LNCaP clone FGC (cell line): ENCODE results near the gene MRNIP.

ENCODE experiments used
- DNase-seq: peaks from one replicate; pipeline ENCODE4 v3.0.0-alpha.2; 2011; ENCODE audit warnings: low read depth
- H3K4me3 ChIP-seq: 2 replicates; pipeline ENCODE4 v1.5.1; 2011; ENCODE audit warnings: mild to moderate bottlenecking, low read depth, low read length, control low read depth
- CTCF ChIP-seq: IDR thresholded peaks from 2 replicates; pipeline ENCODE4 v1.5.1; 2012; ENCODE audit warnings: mild to moderate bottlenecking; ENCODE audit not compliant: control insufficient read depth, insufficient read depth; ENCODE audit errors: extremely low read depth

The MRNIP gene

GRCh38 chr5:179800696-179801201 lies 57.9 kb downstream of the MRNIP start:
- no peak for DNase-seq
- H3K4me3 ChIP-seq = no peak overlapping the region
- no peak for TF ChIP-seq CTCF

- DNase-seq = no peak
- no peak for TF ChIP-seq CTCF
- no peak overlapping the region for H3K4me3 ChIP-seq
Observed at GRCh38 chr5:179800071-179800695, 58.4 kb downstream of the MRNIP start.

DNA sequence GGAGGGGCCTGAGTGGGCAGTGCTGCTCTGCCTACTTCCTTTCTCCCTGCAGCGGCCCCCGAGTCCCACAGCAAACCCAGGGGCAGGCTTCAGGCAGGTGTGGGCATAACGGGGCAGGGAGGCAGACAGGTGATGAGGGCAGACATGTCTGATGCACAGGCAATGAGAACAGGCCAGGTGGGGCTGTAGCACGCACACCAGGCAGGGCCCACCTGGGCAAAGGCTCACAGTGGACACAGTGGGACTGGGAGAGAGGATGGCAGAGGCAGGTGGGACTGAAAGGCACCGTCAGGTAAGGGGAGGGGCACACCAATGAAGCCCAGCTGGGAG lies 59.0 kb downstream of the MRNIP start:
- H3K4me3 ChIP-seq = no peak overlapping the region
- no peak for DNase-seq
- no peak for TF ChIP-seq CTCF

DNA sequence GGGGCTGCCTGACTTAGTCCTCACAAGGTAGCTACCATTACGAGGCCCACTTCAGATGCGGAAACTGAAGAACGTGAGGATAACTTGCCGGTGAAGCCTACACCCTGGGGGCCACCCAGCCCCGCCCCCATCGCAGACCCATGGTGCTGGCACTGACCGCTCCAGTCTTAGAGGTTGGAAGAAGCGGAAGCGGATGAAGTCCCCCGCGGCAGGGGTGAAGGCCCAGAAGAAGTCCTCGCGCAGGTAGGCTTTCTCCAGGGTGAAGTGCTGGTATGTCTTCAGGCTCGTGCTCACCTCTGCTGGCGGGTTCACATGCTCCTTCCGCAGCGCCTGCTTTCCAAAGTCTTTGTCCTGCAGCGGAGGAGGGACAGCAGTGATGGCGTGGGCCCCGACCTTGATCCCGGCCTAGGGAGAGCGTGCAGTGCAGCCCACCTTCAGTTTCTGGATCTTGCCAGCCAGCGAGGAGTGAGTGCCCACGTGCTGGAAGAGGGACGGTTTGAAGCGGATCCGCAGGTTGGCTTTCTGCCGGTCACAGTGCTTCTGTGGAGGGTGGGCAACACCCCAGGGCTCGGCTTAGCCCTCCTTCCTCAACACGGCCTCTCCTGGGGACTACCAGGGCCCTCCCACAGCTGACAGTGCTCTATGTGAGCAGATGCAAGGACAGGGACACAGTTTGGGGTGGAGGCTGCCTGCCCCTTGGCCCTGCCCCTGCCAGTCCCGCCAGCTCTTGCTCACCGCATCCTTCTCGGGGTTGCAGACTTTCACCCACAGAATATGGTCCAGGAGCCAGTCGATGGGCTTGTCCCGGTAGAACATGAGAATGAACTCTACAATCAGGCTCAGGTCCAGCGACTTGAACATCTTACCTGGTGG lies 59.6 kb downstream of the MRNIP start:
- no peak for DNase-seq
- no peak for TF ChIP-seq CTCF
- no peak overlapping the region for H3K4me3 ChIP-seq

GRCh38 chr5:179798144-179798770 lies 60.4 kb downstream of the MRNIP start:
- no peak for TF ChIP-seq CTCF
- H3K4me3 ChIP-seq = no peak overlapping the region
- no peak for DNase-seq

DNA sequence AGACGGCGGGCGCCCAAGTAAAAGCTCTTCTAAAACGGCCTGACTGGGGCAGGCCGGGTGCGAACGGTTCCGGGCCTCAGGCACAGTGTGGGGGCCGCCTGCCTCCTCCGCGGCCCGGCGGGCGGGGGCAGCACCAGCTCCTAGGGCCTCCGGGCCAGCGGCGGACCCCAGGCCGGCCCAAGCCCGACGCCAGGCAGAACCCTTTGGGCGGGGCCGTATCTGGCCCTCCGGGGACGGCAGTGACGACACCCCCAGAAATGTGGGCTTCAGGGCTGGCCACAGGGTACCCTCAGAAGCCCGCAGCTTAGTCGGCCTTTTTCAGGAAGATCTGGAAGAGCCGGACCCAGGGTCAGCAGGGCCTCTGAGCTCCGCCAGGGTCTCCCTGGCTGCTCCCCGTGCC lies 60.9 kb downstream of the MRNIP start:
- no peak for TF ChIP-seq CTCF
- no peak for DNase-seq
- H3K4me3 ChIP-seq = no peak overlapping the region
